ENCODE measurements around the gene UGP2. TPM values are rescaled to one million over a fixed set of nuclear protein-coding genes. Genes with fewer than 3 reads are reported as not detected.
A peak's percentile ranks its signal among the peaks of the same experiment; 100 is the strongest.

UGP2 gene
- total and polyA plus RNA-seq, 8 donors: 30.0 to 73.4 (median 50.5) TPM

DNA sequence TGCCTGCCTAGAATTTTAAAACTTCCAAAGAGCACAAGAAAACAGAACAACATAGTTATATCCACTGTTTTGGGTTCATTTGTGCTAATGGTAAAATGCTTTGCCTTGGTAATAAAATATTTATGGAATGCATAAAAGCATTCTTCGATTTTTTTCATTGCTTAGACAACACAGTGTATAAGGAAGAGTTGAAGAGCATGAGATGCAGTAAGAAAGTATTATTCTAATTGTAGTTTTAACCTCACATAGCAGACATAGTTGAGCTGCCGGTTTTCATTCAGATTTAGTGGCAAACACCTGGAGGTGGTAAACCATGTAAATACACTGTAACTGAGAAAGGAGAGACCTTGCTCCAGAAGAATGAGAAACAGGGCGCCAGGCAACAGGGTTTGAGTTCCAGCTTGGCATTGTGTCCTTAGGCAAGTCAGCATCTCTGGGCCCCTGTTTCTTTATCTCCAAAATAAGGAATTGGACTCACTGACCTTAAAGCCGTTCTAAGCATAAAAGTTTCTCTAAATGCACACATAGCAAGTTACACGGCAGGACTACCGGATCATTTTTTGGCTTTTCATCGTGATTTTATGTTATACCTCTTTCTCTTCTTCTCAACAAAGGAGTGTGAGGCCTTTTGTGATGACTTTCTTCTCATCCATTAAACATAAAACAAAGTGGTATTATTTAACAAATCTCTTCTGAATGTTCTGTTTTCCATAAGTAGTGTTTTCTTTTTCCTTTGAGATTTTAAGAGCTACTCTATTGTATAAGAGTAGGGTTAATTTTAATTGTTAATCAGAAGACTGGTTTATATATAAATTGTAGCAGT is 7.9 kb downstream of the UGP2 start:
- TF ChIP-seq, protein P1, sequence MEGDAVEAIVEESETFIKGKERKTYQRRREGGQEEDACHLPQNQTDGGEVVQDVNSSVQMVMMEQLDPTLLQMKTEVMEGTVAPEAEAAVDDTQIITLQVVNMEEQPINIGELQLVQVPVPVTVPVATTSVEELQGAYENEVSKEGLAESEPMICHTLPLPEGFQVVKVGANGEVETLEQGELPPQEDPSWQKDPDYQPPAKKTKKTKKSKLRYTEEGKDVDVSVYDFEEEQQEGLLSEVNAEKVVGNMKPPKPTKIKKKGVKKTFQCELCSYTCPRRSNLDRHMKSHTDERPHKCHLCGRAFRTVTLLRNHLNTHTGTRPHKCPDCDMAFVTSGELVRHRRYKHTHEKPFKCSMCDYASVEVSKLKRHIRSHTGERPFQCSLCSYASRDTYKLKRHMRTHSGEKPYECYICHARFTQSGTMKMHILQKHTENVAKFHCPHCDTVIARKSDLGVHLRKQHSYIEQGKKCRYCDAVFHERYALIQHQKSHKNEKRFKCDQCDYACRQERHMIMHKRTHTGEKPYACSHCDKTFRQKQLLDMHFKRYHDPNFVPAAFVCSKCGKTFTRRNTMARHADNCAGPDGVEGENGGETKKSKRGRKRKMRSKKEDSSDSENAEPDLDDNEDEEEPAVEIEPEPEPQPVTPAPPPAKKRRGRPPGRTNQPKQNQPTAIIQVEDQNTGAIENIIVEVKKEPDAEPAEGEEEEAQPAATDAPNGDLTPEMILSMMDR (IDR thresholded peaks at IDR 0.05): no peak
- no peaks in the 10 kb centered on the region for H3K27me3 ChIP-seq
- H3K4me1 ChIP-seq: peaks cover 8 to 42% (median 18%) of the 10 kb centered on the region in 3 donors
- DNase-seq (no peak), ATAC-seq (no peak), FAIRE-seq (no peak)
- no peak overlapping the region for H3K4me3 ChIP-seq
- intact Hi-C loops (cut with DNase I): no loop called here
- WGBS, 2 donors: 49 to 57% methylated on average over 7 of the region's 7 CpGs
- H3K36me3 ChIP-seq: no peaks in the 10 kb centered on the region
- no peaks in the 10 kb centered on the region for H3K9me3 ChIP-seq
- no peak overlapping the region for H3K27ac ChIP-seq

DNA sequence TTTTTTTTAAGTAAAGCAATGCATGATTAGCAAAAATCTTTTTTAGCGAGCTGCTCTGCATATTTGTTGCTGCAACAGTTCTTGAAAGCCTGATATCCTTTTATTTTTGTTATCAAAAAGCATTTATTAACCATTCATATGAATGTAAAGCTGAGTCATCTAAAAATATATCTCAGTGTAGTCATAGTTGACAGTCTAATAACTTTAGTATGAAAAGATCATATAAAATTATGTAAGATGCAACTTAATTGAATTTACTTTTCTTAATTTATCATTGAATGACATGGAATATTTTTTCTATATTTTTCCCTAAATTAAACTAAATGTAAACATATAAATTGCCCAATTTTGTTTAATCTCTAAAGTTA is 8.5 kb downstream of the UGP2 start:
- Histone ChIP-seq H3K9me3 (no peaks in the 10 kb centered on the region), H3K36me3 (no peaks in the 10 kb centered on the region), H3K4me3 (no peak overlapping the region), H3K27me3 (no peaks in the 10 kb centered on the region), H3K4me1 (peaks cover 8 to 37% (median 18%) of the 10 kb centered on the region in 3 donors), H3K27ac (no peak overlapping the region)
- 66 to 87% methylated on average over 1 of the region's 1 CpG for WGBS, 2 donors
- no peak for FAIRE-seq
- no peak for ATAC-seq
- DNase-seq: no peak
- TF ChIP-seq, protein P1 (IDR thresholded peaks at IDR 0.05): no peak
- intact Hi-C loops (cut with DNase I): no loop called here

DNA sequence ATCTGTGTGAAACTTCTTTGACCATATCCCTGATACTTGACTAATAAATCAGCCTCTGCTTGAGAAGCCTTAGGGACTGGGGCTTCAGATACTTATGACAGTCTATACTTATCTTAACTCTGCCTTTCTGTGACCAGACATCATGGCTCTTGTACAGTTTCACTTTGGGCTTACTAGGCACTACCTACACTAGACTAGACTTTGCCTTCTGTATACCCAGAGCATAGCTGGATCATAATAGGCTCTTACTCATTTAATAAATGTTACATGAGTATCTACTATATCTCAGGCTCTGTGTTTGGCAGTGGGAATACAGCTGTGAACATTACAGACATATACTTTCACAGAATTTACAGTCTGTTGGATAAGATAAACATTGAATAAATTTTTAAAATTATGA is 9.0 kb downstream of the UGP2 start:
- intact Hi-C loops (cut with DNase I): no loop called here
- no peaks in the 10 kb centered on the region for H3K36me3 ChIP-seq
- FAIRE-seq (no peak), ATAC-seq (peak in 3 of 4 donors; percentile 23 to 30 (median 29)), DNase-seq (no peak)
- TF ChIP-seq, protein P1 (IDR thresholded peaks at IDR 0.05): no peak
- no peaks in the 10 kb centered on the region for H3K27me3 ChIP-seq
- no peaks in the 10 kb centered on the region for H3K9me3 ChIP-seq
- H3K4me3 ChIP-seq: no peak overlapping the region
- no peak overlapping the region for H3K27ac ChIP-seq
- H3K4me1 ChIP-seq: peaks cover 8 to 32% (median 15%) of the 10 kb centered on the region in 3 donors

DNA sequence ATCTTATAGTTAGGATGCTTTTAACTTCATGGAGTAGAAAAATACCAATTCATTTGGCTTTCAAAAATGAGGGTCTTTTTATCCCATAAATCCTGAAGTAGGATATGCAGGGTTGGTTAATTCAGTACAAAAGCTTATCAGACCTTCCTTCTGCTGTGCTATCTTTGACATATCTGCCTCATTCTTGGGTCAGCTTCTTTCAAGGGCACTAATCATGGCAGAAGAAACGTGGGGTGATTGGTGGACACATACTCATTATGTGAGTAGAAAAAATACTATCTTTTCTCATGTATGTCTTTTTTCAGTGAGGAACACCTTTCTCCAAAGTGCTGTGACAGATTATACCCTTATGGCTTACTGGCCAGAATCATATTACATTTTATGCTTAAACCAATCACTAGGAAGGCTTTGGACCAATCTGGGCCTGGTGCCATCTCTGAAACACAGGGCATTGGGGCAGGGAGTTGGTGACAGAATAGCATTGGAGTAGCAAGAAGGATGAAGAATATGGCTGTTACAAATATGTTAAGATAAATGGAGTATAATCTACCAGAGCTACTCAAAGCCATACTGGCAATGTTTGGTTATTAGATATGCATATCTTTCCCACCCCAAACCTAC is 10.1 kb downstream of the UGP2 start:
- FAIRE-seq (no peak), DNase-seq (peak in 2 of 6 donors; percentile 37 to 47), ATAC-seq (peak in 2 of 4 donors; percentile 57 to 59)
- intact Hi-C loops (cut with DNase I): no loop called here
- Histone ChIP-seq H3K27me3 (no peaks in the 10 kb centered on the region), H3K27ac (no peak overlapping the region), H3K4me1 (peaks cover 8 to 31% (median 13%) of the 10 kb centered on the region in 3 donors), H3K36me3 (no peaks in the 10 kb centered on the region), H3K9me3 (no peaks in the 10 kb centered on the region), H3K4me3 (no peak overlapping the region)
- TF ChIP-seq, protein P1 (IDR thresholded peaks at IDR 0.05): no peak
- 28 to 50% methylated on average over 1 of the region's 1 CpG for WGBS, 2 donors

Data from pancreas (tissue), 10 donors.